GM18907 (cell line): Measurements from ENCODE around the gene CLDN11.
A peak's percentile ranks its signal among the peaks of the same experiment; 100 is the strongest.

Source experiments
- ATAC-seq: cut with Tn5 transposase; IDR thresholded peaks from one replicate; pipeline ENCODE4 v1.9.1; 2021; ENCODE audit warnings: mild to moderate bottlenecking, moderate library complexity; ENCODE audit not compliant: unreplicated experiment

CLDN11 gene

GRCh38 chr3:170418422-170419398 lies at the start of gene CLDN11:
CLDN11 (plus strand) TSS chr3:170418868; CDS start chr3:170419067, 199 bp downstream.
- no peak for ATAC-seq

GRCh38 chr3:170368921-170369320 lies 49.7 kb upstream of the CLDN11 start:
- ATAC-seq = no peak

DNA sequence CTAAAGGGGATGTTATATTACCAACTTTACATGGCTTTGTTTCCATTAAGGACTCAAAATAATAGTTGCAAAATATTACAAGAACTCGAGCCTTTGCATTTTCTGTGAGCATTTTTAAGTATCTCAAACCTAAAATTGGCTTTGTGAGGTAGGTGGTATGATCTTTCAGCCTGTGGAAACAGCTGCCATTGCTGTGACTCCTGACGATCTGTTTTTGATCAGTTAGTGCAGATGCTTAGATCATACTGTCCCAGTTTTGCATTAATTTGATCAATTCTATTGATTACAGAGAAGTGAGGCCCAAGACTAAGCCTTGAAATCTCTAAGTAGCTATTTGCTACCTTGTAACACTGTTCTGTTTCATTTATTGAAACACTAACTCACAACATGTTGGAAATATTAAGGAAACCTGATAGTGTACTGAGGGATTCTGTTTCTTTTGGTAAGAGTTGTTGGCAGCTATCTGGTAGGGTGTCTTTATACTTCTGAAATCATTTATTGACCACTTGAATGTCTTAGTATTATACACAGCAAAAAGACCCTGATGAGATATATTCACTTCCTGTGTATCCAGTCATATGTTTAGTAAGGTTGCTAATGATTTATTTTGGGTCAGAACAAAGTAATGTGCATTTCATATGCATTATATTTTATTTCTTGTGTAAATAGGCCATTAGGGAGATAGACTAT lies 46.3 kb upstream of the CLDN11 start:
- no peak for ATAC-seq

GRCh38 chr3:170383567-170383966 lies 35.1 kb upstream of the CLDN11 start:
- ATAC-seq = no peak

- no peak for ATAC-seq
Measured at GRCh38 chr3:170386468-170386867, 32.2 kb upstream of the CLDN11 start.

GRCh38 chr3:170387950-170388349 lies 30.7 kb upstream of the CLDN11 start:
- ATAC-seq = no peak

- ATAC-seq = no peak
Measured at GRCh38 chr3:170391108-170391507, 27.6 kb upstream of the CLDN11 start.

DNA sequence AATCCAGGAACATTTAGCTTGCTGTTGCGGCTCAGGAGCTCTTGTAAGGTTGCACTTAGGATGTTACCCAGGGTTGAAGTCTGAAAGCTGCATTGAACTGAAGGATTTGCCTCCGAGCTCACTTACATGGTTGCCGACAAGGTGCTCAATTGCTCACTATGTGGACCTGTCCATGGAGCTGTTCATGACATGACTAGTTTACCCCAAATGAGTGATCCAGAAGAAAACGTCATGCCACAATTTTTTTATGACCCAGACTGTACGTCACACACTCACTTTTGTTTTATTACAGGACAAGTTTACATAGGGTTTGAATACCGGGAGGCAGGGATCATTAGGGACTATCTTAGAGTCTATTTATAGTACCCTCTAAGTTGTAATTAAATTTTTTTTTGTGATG lies 21.0 kb upstream of the CLDN11 start:
- no peak for ATAC-seq

- no peak for ATAC-seq
Measured at GRCh38 chr3:170405101-170405500, 13.6 kb upstream of the CLDN11 start.

GRCh38 chr3:170410428-170411029 lies 8.1 kb upstream of the CLDN11 start:
- ATAC-seq = no peak

DNA sequence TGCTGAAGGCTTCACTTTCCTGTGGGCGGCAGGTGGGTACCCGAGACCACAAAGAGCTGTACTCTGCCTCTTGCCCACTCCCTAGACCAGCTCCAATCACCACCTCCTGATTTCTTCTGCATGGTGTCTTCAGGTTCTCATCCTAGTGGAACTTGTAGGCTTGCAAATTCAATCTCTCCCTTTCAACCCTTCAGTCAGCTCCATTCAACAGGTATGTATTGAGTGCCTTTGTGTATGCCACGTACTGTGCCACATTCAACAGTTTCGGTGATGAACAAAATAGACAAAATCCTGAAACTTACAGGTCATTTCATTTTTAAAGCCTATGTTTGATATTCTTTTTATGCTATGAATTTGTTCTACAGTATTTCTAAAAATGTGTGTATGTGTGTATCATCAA lies 5.4 kb upstream of the CLDN11 start:
- no peak for ATAC-seq

GRCh38 chr3:170414202-170414663 lies 4.4 kb upstream of the CLDN11 start:
- ATAC-seq = peak; percentile 61

GRCh38 chr3:170417090-170417489 lies 1.6 kb upstream of the CLDN11 start:
- ATAC-seq = no peak

DNA sequence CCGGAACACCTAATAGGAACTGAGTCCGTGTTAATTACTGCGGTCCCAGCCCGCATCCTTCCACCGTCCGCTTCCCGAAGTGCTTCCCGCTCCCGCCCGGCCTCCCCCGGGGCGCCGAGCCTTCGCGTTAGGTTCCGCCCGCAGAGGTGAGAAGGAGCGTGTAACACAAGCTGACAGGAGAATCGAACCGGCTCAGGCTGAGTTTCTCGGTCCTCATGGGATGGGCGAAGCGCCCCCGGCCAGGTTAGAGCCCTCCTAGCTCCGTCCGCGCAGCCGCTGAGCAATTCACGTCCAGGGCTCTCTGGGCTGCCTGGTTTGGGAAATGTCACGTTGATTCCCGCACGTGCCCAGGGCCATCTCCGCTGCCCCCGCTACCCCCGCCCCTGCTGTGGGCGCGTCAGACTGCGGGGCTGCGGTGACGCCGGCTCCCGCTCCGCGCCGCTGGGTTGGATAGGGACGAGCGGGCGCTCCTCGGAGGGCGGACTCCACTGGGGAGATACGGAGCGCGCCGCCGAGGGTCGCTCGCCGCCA lies 954 bp downstream of the CLDN11 start:
- no peak for ATAC-seq

DNA sequence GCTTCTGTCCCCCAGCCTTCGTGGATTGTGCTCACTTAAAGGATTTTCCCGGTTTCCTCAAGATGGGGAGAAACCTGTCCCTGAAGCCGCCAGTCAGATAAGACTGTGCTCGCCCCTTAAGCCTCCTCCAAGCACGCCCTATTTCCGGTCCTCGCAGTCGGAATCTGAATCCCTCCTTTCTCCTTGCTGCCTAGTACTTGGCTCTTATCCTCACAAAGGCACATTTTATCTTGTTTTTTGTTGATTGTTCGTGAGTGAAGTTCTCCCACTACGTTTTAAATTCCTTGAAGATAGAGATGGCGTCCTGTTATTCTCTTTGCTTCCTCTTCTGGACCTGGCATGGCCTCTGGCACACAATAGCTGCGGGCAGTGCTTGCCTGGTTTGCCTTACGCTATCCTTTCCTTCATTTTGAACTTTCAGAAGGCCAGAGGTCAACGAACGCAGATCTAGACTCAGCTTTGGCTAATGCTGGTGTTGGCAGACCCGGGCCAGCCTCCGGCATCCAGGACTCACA lies 1.7 kb downstream of the CLDN11 start:
- no peak for ATAC-seq

DNA sequence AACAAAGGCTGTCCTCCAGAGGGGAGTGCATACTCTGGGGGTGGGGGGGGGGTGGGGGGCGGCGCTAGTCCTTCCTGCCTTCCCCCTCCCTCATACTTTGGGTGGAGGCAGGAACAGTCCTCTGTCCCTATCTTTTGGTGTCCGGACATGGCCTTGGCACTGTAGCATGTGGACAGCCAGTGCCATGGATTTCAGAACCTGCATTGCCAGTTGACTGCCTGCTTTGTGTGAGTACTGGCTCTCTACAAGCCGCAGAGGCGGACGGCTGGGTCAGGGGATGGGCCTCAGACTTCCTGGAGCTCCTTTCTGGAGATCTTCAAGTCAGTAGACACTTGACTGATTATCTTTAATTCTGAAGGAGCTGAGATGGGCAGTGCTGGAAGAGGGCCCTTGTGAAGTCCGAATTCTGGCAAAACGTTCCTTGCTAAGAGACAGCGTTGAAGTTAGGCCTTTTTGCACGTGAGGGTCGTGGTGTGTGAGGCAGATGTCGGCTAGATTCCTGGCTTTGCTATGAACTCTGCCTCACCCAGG lies 2.5 kb downstream of the CLDN11 start:
- no peak for ATAC-seq

- ATAC-seq = no peak
Measured at GRCh38 chr3:170421758-170422157, 3.1 kb downstream of the CLDN11 start.

DNA sequence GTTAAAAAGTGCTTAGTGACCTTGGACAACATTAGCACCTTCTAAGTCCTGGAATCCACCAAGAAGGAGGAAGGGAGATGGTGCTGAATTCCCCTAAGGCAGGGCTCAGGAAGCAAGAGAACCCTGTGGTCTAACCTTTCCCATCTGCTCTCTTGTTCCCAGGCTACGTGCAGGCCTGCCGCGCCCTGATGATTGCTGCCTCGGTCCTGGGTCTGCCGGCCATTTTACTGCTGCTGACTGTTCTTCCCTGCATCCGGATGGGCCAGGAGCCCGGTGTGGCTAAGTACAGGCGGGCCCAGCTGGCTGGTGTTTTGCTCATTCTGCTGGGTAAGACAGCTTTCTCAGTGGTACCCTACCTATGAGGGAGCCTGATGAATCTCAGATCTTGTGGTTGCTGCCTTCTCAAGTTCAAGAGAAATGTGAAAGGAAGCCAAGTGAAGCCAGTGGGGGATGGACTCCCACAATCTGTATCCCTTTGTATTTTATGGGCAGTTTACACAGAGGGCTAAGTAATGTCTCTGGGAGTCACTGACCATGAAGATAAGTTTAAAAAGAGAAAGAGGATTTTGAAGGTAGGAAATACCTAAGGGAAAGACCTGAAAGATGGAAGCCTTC lies 4.4 kb downstream of the CLDN11 start:
- no peak for ATAC-seq

DNA sequence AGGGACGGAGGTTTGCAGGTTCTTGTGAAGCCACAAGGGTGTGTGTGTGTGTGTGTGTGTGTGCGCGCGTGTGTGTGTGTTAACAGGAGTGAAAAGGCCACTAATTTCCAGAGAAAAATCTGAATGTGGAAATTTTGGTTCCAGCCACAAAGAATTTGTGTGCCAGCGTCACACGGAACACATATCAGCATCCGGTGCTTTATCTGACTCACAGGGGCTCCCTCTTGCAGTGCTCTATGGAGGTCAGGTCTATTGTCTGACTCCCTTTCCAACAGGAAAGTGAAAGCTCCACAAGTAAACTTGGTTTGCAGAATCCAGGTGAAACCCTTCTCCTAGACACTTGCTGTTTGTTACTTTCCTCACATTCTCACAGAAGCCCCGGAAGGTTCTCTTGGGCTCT lies 6.2 kb downstream of the CLDN11 start:
- ATAC-seq = no peak

- no peak for ATAC-seq
Measured at GRCh38 chr3:170425491-170426239, 7.0 kb downstream of the CLDN11 start.
